Urinary bladder (tissue), 4 donors: ENCODE measurements around the gene RAD50. TPM values are rescaled to one million over a fixed set of nuclear protein-coding genes. Genes with fewer than 3 reads are reported as not detected.

Experiments used
- DNase-seq: peaks from one replicate; pipeline ENCODE4 v3.0.0-alpha.2; 2015; ENCODE audit errors: extremely low spot score
- H3K27ac ChIP-seq: one replicate; pipeline ENCODE4 v1.5.1; 2013; ENCODE audit warnings: low read depth, mild to moderate bottlenecking, moderate library complexity
- H3K36me3 ChIP-seq: one replicate; pipeline ENCODE4 v1.6.1; 2013; ENCODE audit warnings: mild to moderate bottlenecking, moderate library complexity; ENCODE audit not compliant: insufficient read depth
- H3K4me1 ChIP-seq: one replicate; pipeline ENCODE4 v1.6.1; 2013; ENCODE audit warnings: mild to moderate bottlenecking, moderate library complexity; ENCODE audit not compliant: insufficient read depth
- H3K4me3 ChIP-seq: one replicate; pipeline ENCODE4 v1.5.1; 2013; ENCODE audit warnings: low read depth, low read length
- WGBS: extraction: QIAGEN DNeasy Blood & Tissue Kit; methylation state at CpG from one replicate; pipeline ENCODE4 v1.1.7; 2013; 5-methylcytosine and 5-hydroxymethylcytosine counted together
- polyA plus RNA-seq: library from polyadenylated mRNA; stranded (reverse); fragments of 200-250 nt; gene quantifications from one replicate; pipeline ENCODE4 v1.2.3, GENCODE V29; 2013
- total RNA-seq: library from RNA; depleted of rRNA; stranded (reverse); fragments of >200 nt; gene quantifications from one replicate; pipeline ENCODE4 v1.2.3, GENCODE V29; 2014
- donor health status: healthy with polysubstance abuse.
- donor health status: healthy.

Gene RAD50
- total and polyA plus RNA-seq, 2 donors = 13.4 to 75.0 TPM

GRCh38 chr5:132664696-132665209 lies 108.0 kb downstream of the RAD50 start:
- H3K4me3 ChIP-seq = no peak overlapping the region
- no peak for DNase-seq
- no peaks in the 10 kb centered on the region for H3K36me3 ChIP-seq
- no peaks in the 10 kb centered on the region for H3K4me1 ChIP-seq
- WGBS = 98% methylated on average over 9 of the region's 9 CpGs
- no peak overlapping the region for H3K27ac ChIP-seq

GRCh38 chr5:132665574-132666080 lies 108.8 kb downstream of the RAD50 start:
- DNase-seq = no peak
- Histone ChIP-seq H3K36me3 (no peaks in the 10 kb centered on the region), H3K27ac (no peak overlapping the region), H3K4me3 (no peak overlapping the region), H3K4me1 (no peaks in the 10 kb centered on the region)
- 91% methylated on average over 21 of the region's 21 CpGs for WGBS

DNA sequence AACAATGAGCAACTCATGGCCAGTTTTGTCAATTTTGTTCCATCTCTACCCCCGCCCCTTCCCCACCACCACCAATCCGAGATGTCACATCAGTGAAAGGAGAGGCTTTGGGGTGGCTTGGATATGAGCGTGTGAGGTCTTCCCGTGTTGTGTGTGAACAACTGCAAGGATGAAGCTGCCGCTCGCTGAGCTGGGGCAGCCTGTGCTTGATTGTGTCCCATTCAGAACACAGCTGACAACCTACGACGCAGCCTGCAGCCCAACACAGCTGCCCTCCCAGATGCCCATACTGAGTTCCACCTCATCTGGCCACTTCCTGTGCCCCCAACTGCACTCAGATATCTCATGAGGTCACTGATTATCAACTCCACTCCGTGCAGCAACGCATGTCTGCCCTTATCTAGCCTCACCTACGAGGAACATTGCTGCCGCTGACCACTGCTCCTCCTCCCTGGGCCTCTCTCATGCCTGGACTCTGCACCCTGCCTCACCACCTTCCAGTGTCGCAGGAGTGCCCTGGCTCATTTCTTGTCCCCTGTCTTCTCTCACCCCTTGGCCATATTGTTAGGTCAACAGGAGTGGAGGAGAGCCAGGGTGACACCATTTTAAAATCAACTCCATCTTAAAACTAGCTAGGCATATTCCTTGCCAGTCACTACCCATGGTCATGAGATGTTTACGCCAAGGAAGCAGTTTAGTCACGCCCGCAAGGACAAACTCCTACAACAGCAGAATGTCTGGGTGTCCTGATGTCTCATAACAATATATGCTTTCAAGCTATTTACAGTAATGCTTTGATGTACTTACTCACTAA lies 109.7 kb downstream of the RAD50 start:
- H3K4me3 ChIP-seq = no peak overlapping the region
- 86% methylated on average over 16 of the region's 16 CpGs for WGBS
- H3K4me1 ChIP-seq = no peaks in the 10 kb centered on the region
- no peak for DNase-seq
- no peaks in the 10 kb centered on the region for H3K36me3 ChIP-seq
- no peak overlapping the region for H3K27ac ChIP-seq

DNA sequence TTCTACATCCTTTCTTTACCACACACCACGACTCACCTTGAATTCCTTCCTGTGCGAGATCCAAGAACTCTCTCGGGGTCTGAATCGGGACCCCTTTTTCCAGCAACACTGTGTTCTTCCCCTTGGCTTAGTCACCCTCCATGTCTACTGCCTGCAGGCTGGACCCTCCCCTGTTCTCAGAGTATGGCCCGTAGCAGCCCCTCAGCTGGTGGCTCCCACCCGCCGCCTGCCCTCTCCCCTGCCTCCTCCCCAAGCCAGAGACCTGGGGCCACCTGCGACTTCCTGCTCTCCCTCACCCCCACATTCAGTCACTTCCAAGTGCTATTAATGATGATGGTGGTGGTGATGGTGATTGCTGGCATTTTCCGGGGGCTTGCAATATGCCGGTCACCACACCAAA lies 110.5 kb downstream of the RAD50 start:
- DNase-seq = no peak
- H3K4me1 ChIP-seq = no peaks in the 10 kb centered on the region
- no peak overlapping the region for H3K4me3 ChIP-seq
- WGBS = 89% methylated on average over 10 of the region's 10 CpGs
- H3K36me3 ChIP-seq = no peaks in the 10 kb centered on the region
- H3K27ac ChIP-seq = no peak overlapping the region

- 78% methylated on average over 22 of the region's 22 CpGs for WGBS
- H3K4me3 ChIP-seq = no peak overlapping the region
- no peak for DNase-seq
- no peak overlapping the region for H3K27ac ChIP-seq
- no peaks in the 10 kb centered on the region for H3K36me3 ChIP-seq
- no peaks in the 10 kb centered on the region for H3K4me1 ChIP-seq
Measured at GRCh38 chr5:132667761-132668705, 111.3 kb downstream of the RAD50 start.

DNA sequence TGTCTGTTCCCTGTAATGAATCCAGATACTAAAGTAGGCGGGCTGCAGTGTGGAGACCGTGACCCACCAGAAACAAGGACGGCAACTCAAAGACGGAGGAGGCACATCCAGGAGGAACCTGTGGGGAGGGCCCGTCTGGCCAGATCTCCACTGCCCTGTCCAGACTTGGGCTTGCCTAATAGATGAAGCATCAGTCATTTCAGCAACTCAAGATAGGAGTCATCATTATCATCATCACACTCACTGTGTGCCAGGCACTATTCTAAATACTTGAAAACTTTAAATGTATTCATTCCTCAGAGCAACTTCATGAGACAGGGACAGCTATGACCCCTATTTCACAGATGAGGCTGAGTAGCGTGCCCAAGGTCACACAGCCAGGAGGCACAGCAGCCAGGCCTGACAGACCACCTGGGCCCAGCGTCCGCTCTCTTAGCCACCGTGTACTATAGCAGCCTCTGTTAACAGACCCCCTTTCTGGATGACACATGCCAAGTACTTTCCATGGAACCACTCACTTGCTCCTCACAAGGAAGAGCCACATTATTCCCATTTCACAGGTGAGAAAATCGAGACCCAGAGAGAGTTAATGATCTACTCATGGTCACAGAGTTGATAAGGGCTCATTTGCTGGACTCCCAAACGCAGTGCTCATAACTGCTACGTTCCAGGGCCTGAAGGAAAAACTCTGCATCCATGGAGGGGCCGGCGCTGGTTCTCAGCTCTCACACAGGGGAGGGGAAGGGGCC lies 112.1 kb downstream of the RAD50 start:
- H3K4me1 ChIP-seq = no peaks in the 10 kb centered on the region
- 91% methylated on average over 14 of the region's 14 CpGs for WGBS
- no peak overlapping the region for H3K27ac ChIP-seq
- DNase-seq = no peak
- no peaks in the 10 kb centered on the region for H3K36me3 ChIP-seq
- no peak overlapping the region for H3K4me3 ChIP-seq

DNA sequence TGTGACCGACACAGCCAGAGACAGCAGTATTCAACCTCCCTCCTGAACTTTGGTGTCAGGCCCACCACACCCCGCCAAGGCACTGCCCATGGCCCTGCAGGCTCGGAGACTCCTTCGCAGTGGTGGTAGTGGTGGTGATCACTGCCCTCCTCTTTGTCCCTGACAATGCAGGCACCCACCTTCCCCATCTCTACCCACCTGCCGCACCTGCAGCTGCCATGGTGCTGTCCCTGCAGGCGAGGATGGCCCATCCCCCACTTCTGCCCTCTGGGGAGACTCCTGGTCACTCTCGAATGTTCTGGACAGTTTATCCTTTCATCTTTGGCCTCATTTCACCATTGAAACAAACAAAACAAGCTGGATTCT lies 112.7 kb downstream of the RAD50 start:
- Histone ChIP-seq H3K4me3 (no peak overlapping the region), H3K36me3 (no peaks in the 10 kb centered on the region), H3K27ac (no peak overlapping the region), H3K4me1 (peaks cover 3% of the 10 kb centered on the region)
- no peak for DNase-seq
- 86% methylated on average over 7 of the region's 7 CpGs for WGBS

DNA sequence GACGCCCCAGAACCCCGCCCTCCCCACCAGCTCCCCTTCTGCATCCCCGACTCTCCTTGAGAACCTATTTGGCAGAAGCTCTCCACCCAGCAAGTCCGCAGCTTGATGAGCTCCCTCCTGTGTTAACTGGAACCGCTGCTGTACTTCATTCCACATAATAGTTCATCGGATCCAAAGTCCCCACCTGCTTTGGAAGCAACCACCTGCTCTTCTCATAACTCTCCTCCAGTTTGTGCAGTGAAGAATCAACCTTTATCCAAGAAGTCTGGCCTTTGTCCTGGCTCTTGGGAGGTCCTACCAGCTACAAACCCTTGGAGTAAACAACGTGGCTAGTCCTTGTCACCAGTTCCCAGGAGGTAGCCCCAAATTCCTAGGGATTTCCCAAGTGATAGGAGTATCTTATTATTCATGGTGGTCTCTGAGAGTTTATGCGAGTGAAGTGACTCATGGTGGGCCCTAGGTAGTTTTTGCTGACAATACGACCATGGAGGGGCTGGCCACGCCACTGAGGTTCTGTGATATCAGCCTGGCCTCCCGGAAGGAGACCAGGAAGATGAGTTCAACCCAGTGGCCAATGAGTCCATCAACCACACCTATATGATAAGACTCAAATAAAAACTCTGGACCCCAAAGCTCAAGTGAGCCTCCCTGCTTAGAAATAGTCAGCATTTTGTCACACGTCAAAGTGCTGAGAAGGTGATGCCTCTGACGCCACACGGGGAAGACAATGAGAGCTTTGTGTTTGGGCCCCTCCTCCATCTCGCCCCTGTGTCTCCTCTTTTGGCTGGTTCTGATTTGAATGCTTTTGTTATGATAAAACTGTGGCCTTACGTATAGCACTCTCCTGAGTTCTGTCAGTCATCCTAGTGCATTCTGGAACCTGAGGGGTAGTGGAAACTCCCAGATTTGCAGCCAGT lies 113.4 kb downstream of the RAD50 start:
- no peaks in the 10 kb centered on the region for H3K36me3 ChIP-seq
- no peak for DNase-seq

DNA sequence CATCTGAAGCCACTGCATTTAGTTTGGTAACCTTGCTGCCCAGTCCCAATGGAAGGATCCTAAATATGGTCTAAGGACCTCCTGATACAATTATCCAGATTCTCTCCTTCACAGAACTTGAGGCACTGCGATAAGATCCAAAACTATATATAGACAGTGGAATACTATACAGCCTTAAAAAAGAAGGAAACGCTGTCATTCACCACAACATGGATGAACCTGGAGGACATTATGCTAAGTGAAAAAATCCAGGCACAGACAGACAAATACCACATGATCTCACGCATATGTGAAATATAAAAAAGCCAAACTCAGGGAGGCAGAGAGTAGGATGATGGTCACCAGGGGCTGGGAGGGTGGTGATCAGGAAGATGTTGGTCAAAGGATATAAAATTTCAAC lies 114.2 kb downstream of the RAD50 start:
- 95% methylated on average over 3 of the region's 3 CpGs for WGBS
- peaks cover 3% of the 10 kb centered on the region for H3K4me1 ChIP-seq

More for the DNA sequence above, 113.4 kb downstream of the RAD50 start:
- H3K4me1 ChIP-seq = peaks cover 3% of the 10 kb centered on the region
- H3K4me3 ChIP-seq = no peak overlapping the region
- WGBS = 87% methylated on average over 16 of the region's 16 CpGs
- no peak overlapping the region for H3K27ac ChIP-seq

GRCh38 chr5:132673488-132673887 lies 116.7 kb downstream of the RAD50 start:
- H3K4me3 ChIP-seq = no peak overlapping the region
- H3K4me1 ChIP-seq = peaks cover 3% of the 10 kb centered on the region
- 89% methylated on average over 1 of the region's 1 CpG for WGBS
- no peaks in the 10 kb centered on the region for H3K36me3 ChIP-seq
- DNase-seq = no peak
- H3K27ac ChIP-seq = no peak overlapping the region

More for the DNA sequence above, 114.2 kb downstream of the RAD50 start:
- H3K36me3 ChIP-seq = no peaks in the 10 kb centered on the region
- no peak overlapping the region for H3K27ac ChIP-seq
- no peak for DNase-seq
- H3K4me3 ChIP-seq = no peak overlapping the region

DNA sequence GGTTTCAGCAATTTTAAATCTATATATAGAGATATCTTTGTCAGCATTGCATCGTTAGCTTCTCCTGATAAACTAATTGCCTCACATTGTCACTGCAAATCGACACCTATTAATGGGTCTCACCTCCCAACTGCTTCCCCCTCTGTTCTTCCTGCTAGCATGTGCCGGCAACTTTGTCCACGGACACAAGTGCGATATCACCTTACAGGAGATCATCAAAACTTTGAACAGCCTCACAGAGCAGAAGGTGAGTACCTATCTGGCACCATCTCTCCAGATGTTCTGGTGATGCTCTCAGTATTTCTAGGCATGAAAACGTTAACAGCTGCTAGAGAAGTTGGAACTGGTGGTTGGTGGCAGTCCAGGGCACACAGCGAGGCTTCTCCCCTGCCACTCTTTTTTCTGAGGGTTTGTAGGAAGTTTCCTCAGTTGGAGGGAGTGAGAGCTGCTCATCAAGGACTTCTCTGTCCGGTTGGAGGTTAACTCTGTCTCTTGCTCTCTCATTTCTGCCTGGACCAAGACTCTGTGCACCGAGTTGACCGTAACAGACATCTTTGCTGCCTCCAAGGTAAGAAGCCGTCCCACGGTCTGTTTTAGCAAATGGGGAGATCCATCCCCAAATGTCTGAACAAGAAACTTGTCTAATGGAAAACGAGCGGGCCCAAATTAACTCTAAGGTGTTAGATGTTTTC lies 117.3 kb downstream of the RAD50 start, which contains the start of gene IL4:
Gene IL4 (plus strand): TSS at position 51 of the 692 bp plus-strand sequence. CDS start 62 bp downstream, at position 113.
- H3K4me1 ChIP-seq = peaks cover 3% of the 10 kb centered on the region
- WGBS = 83% methylated on average over 14 of the region's 14 CpGs
- H3K27ac ChIP-seq = no peak within 1 kb of the TSS
- H3K36me3 ChIP-seq = no peaks in the 10 kb centered on the region
- H3K4me3 ChIP-seq = no peak within 1 kb of the TSS
- DNase-seq = no peak
